ENCODE measurements around the gene SMCHD1.
"Not testable (repeated sequence)": the region's sequence is repeated elsewhere in the genome, so short reads cannot be mapped to it uniquely, and the experiment has no call there.

The SMCHD1 gene

DNA sequence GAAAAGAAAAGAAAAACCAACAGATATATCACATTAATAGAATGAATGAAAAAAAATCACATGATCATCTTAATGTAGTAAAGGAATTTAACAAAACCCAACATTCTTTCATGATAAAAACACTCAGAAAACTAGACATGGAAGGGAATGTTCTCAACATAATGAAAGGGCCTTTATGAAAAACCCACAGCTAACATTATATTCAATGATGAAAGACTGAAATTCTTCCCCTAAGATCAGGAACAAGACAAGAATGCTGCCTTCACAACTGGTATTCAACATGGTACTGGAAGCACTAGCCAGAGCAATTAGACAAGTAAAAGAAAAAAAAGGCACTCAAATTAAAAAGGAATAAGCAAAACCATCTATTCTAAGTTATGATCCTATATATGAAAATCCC lies 162.8 kb downstream of the SMCHD1 start:
- DNase-seq (ENCODE audit: low read depth) = no peak

DNA sequence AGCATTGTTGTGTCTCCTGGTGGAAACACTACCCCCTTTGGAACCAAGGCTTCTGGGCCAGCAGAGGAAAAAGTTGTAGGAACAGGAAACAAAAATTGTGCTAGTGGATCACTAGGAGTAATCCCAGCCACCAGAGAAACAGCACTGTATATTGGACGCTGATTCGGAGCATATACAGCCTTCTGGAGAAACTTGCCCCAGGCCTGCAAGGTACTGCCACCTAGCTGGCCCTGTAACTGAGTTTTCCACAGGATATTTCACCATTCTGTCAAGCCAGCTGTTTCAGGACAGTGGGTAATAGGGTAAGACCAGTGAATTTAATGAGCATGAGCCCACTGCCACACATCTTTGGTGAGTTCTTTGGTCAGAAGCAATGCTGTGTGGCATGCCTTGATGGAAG lies 166.2 kb downstream of the SMCHD1 start:
- no peak for DNase-seq (ENCODE audit: low read depth)

DNA sequence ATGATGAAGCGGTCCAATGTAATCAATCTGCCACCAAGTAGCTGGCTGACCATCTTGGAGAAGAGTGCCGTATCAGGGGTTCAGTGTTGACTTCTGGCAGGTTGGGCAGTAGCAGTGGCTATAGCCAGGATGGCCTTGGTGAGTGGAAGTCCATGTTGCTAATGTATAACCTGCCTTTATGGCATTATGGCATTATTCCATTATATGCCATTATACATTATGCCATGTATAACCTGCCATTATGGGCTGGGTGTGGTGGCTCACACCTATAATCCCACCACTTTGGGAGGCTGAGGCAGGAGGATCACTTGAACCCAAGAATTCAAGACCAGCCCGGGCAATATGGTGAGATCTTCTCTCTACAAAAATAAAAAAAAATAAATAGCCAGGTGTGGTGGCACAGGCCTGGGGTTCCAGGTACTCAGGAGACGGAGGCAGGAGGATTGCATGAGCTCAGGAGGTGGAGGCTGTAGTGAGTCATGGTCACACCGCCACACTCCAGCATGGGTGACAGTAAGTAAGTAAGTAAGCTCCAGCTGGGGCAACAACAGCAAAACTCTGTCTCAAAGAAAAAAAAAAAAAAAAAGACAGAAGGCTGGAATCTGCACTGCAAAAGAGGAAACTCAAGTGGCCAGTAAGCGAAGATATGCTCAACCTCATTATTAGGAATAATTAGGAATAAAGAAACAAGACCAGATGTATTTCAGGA lies 166.8 kb downstream of the SMCHD1 start:
- DNase-seq (ENCODE audit: low read depth) = no peak

DNA sequence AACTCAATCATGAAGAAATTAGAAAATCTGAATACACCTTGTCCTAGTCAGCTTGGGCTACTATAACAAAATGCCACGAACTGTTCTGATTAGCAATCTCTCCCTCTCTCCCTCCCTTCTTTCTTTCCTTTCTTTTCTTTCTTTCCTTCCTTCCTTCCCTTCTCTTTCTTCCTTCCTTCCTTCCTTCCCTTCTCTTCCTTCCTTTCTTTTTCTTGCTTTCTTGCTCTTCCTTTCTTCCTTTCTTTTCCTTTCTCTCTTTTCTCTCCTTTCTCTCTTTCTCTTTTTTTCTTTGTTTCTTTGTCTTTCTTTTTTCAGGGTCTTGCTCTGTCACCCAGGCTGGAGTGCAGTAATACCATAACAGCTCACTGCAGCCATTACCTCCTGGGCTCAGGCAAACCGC lies 167.7 kb downstream of the SMCHD1 start:
- DNase-seq (ENCODE audit: low read depth) = no peak

- no peak for DNase-seq (ENCODE audit: low read depth)
Observed at GRCh38 chr18:2823966-2824365, 168.4 kb downstream of the SMCHD1 start.

DNA sequence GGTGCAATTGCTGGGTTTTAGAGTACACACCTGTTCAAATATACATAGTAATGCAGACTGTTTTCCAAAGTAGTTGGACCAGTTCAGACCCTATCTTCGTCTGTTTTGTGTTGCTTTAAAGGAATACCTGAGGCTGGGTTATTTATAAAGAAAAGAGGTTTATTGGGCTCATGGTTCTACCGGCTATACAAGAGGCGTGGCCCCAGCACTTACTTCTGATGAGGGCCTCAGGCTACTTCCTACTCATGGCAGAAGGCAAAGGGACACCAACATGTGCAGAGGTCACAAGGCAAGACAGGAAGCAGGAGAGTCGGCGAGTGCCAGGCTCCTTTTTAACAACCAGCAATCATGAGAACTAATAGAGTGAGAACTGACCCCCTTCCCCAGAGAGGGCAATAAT lies 169.3 kb downstream of the SMCHD1 start:
- DNase-seq (ENCODE audit: low read depth) = no peak

DNA sequence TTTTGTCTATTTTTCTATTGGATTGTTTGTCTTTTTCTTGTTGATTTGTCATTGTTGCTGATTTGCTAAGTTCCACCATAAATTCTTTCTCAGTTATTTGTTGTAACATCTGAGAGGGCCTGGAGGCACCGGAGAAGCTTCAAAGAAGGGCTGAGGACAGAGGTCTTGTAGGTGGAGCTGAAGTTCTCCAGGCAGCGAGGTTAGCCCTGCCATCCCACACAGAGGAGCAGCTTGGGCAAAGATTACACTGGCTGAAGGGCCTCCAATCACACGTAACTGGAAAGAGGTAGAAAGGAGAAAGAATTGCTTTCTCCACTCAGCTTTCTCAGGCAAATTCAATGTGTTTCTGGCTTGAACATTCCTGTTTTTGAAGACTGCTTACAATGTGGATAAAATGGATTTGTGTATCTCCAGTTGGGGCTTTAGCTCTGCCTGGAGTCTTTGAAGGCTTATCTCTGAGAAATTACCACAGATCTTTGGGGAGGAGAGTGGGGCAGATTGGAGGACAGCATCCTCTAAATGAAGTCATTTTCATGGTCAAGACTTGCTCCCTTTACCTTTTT lies 170.2 kb downstream of the SMCHD1 start:
- no peak for DNase-seq (ENCODE audit: low read depth)

- no peak for DNase-seq (ENCODE audit: low read depth)
Observed at GRCh38 chr18:2826581-2826980, 171.1 kb downstream of the SMCHD1 start.

GRCh38 chr18:2827061-2827460 lies 171.5 kb downstream of the SMCHD1 start:
- DNase-seq (ENCODE audit: low read depth) = no peak

- not testable (repeated sequence) for DNase-seq (ENCODE audit: low read depth)
Observed at GRCh38 chr18:2836118-2836517, 180.6 kb downstream of the SMCHD1 start.

DNA sequence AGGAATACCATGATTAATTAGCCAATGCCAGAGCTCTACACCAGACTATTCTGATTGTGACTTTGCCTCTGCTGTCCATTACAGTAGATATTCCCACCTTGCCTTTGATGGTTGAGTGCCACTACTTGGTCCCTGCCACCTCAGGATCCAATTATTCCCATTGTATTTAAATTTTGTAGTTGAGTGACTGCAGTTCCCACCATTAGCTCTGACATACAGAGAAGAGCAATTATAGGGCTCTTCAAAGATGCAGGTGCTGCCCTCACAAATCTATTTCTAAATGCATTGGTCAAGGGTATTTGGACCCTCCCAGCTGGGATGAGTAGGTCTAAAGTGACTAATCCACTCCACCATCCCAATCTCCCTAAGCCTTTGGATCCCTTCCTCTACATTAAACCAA lies 181.8 kb downstream of the SMCHD1 start:
- DNase-seq (ENCODE audit: low read depth) = not testable (repeated sequence)

DNA sequence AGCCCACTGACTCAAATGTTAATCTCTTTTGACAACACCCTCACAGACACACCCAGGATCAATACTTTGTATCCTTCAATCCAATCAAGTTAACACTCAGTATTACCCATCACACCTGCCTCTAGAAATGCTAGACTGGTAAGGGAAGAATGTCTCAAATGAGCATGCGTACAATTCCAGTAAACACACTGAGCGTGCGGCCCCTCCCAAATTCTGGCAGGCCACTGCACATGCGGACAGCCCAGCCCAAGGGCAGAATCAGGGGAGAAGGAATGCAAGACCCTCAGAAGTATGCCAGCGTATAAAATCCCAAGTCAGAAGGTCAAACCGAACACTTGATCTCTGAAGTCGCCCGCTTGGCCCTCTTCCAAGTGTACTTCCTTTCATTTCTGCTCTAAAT lies 183.7 kb downstream of the SMCHD1 start:
- DNase-seq (ENCODE audit: low read depth) = no peak

DNA sequence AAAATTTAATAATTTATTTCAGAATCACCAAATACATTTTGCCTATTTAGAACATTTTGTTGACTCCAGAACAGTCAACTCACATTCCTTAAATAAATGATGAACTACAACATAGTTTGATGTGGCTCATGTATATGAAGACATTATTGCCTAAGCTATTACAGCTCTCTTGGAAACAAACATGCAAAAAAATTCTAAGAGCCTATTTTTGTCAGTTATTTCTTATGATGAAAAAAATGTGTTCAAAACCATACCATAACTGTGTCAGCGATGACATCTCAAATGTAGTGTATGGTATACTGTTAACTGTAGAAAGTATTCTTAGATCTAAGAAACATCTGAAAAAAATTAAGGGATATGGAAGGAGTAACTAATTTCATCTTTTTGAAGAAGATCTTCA lies 185.0 kb downstream of the SMCHD1 start:
- no peak for DNase-seq (ENCODE audit: low read depth)

GRCh38 chr18:2843146-2843545 lies 187.6 kb downstream of the SMCHD1 start:
- no peak for DNase-seq (ENCODE audit: low read depth)

- no peak for DNase-seq (ENCODE audit: low read depth)
Observed at GRCh38 chr18:2845172-2845571, 189.6 kb downstream of the SMCHD1 start.

- no peak for DNase-seq (ENCODE audit: low read depth)
Observed at GRCh38 chr18:2846636-2847316, 191.2 kb downstream of the SMCHD1 start, which contains the start of gene EMILIN2. TSS of gene EMILIN2 (plus strand) at chr18:2847006. CDS start at chr18:2847189, 183 bp downstream.

GRCh38 chr18:2847317-2848246 lies 192.1 kb downstream of the SMCHD1 start:
- DNase-seq (ENCODE audit: low read depth) = no peak

DNA sequence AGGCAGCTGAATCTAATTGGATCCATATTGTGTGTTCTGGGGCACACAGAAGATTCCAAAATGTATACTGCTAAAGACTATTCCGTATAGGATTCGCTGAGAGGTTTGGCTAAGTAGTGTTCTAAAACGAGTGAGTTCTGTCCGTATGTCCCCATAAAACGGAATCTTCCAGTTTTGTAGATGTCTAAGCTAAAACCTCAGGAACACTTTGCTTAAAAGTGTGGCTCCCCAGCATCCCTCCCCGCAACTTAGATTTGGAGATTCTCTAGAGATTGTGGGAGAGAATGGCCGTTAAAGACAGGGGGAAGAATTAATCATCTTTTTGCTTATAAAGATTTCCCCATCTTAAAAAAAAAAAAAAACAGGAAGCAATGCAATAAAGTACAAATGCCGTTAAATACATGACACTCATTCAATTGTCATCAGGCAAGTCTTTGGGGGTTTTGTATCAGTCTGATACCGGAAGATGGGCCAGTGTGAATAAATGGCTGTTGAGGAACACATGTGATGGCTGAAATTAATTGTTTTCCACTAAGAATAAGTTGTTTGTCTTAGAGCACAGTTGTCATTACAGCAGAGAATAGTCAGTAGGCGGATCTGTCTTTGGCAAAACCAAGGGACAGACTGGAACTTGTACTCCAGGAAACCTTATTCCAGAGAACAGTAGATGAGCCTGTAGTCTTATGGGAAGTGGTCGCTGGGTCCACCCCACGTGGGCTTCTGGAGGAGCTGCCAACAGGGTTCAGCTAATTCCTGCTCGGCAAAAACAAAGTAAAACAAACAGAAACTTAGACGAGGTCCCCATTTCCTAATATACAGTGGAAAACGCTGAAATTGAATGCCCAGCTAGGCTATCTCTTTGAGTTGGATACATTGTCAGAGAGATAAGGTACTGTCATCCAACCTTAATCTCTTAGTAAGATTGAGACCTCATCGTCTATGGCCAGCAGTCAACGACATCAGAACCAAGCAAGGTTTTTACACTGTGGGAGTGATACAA lies 193.0 kb downstream of the SMCHD1 start:
- no peak for DNase-seq (ENCODE audit: low read depth)

GRCh38 chr18:2850816-2851215 lies 195.3 kb downstream of the SMCHD1 start:
- DNase-seq (ENCODE audit: low read depth) = no peak

DNA sequence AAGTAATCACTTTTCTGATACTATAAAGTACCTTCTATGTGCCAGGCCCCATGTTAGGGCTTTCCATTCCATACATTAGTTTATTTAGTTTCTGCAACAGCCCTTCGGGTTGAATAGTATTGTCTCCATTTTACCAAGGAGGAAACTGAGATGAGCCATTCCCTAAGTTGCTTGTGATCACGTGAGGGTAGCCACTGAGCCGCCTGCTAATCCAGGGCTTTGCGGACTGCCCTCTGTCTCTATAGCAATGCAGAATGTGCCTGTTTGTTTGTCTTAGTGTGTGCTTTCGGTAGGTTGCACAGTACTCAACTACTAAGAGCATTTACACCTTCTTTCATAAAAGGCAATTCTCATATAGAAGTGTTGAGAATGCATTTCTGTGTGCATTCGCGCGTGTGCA lies 196.2 kb downstream of the SMCHD1 start:
- no peak for DNase-seq (ENCODE audit: low read depth)

DNA sequence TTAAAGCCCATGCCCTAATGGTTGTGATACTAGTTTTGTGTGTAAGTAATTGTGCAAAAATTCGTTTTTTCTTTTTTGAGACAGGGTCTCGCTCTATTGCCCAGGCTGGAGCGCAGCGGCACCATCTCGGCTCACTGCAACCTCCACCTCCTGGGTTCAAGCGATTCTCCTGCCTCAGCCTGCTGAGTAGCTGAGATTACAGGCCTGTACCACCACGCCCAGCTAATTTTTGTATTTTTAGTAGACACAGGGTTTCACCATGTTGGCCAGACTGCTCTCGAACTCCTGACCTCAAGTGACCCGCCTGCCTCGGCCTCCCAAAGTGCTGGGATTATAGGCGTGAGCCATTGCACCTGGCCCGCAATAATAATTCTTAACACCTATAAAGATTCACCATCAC lies 196.9 kb downstream of the SMCHD1 start:
- DNase-seq (ENCODE audit: low read depth) = not testable (repeated sequence)
